HEK293 (cell line): ENCODE results near the gene ZNF326.

Experiments used
- CTCF ChIA-PET: fragments of 350-600 bp; formaldehyde crosslinking; extraction: SDS; loops from one replicate; lab custom pipeline; 2021; ENCODE audit warnings: antibody characterized with exemption; lab: Yijun Ruan, JAX
- POLR2A ChIA-PET: fragments of 300-600 bp; formaldehyde crosslinking; extraction: SDS; loops from one replicate; lab custom pipeline; 2020; ENCODE audit warnings: antibody characterized with exemption, inconsistent platforms; lab: Yijun Ruan, JAX
- H3K27ac ChIP-seq: fragments of 200-500 bp; sonication (Bioruptor generic); 2 replicates; pipeline ENCODE4 v1.5.1; 2014; ENCODE audit warnings: low read depth, low read length, control low read depth, inconsistent platforms; ENCODE audit errors: extremely low read depth
- H3K36me3 ChIP-seq, 2 experiments: fragments of 200-500 bp in 1 of 2; sonication (Bioruptor generic) in 1 of 2; 1 replicate in 1 of 2; 2 replicates in 1 of 2; pipeline ENCODE4 v1.5.1; 2014 to 2017; ENCODE audit warnings: inconsistent platforms in 2 of 2, low read length in 2 of 2; ENCODE audit not compliant: control insufficient read depth in 2 of 2, insufficient read depth in 1 of 2
- H3K4me1 ChIP-seq: fragments of 200-500 bp; sonication (Bioruptor generic); 2 replicates; pipeline ENCODE4 v1.5.1; 2014; ENCODE audit warnings: mild to moderate bottlenecking, low read length, inconsistent platforms; ENCODE audit not compliant: control insufficient read depth, insufficient read depth
- H3K4me3 ChIP-seq: 2 replicates; pipeline ENCODE4 v1.5.1; 2011; ENCODE audit warnings: low read depth, mild to moderate bottlenecking, control low read depth, low read length, moderate library complexity
- H3K9me3 ChIP-seq: fragments of 200-500 bp; sonication (Bioruptor generic); 2 replicates; pipeline ENCODE4 v1.5.1; 2014; ENCODE audit warnings: low read depth, low read length, inconsistent platforms; ENCODE audit not compliant: control insufficient read depth, insufficient read depth
- BCL6B ChIP-seq: fragments of 450-650 bp; formaldehyde crosslinking; IDR thresholded peaks from 2 replicates; pipeline ENCODE4 v1.5.1; 2017; ENCODE audit warnings: missing biosample characterization, missing genetic modification characterization
- HOXA7 ChIP-seq: sonication (generic); formaldehyde crosslinking; IDR thresholded peaks from 2 replicates; pipeline ENCODE4 v1.8.1; 2022; ENCODE audit warnings: missing genetic modification reagents, borderline replicate concordance
- KLF17 ChIP-seq: fragments of 450-650 bp; formaldehyde crosslinking; IDR thresholded peaks from 2 replicates; pipeline ENCODE4 v1.5.1; 2016; ENCODE audit warnings: missing biosample characterization, missing genetic modification characterization
- SCRT1 ChIP-seq: fragments of 450-650 bp; formaldehyde crosslinking; IDR thresholded peaks from 2 replicates; pipeline ENCODE4 v1.5.1; 2016; ENCODE audit warnings: missing biosample characterization, missing genetic modification characterization, borderline replicate concordance
- TCF7L2 ChIP-seq: IDR thresholded peaks from 2 replicates; pipeline ENCODE4 v1.6.1; 2011; ENCODE audit warnings: low read depth, mild to moderate bottlenecking, inconsistent platforms, low read length, moderate library complexity, borderline replicate concordance
- YY2 ChIP-seq: fragments of 450-650 bp; formaldehyde crosslinking; IDR thresholded peaks from 2 replicates; pipeline ENCODE4 v1.5.1; 2016; ENCODE audit warnings: missing biosample characterization, missing genetic modification characterization
- ZBTB44 ChIP-seq: fragments of 450-650 bp; IDR thresholded peaks from 2 replicates; pipeline ENCODE4 v1.5.1; 2018; ENCODE audit warnings: missing biosample characterization, mild to moderate bottlenecking, missing genetic modification characterization
- ZNF157 ChIP-seq: fragments of 450-650 bp; formaldehyde crosslinking; IDR thresholded peaks from 2 replicates; pipeline ENCODE4 v1.5.1; 2016; ENCODE audit warnings: missing biosample characterization, missing genetic modification characterization
- ZNF223 ChIP-seq: fragments of 450-650 bp; formaldehyde crosslinking; IDR thresholded peaks from 2 replicates; pipeline ENCODE4 v1.5.1; 2016; ENCODE audit warnings: missing biosample characterization, missing genetic modification characterization
- ZNF26 ChIP-seq: fragments of 450-650 bp; formaldehyde crosslinking; IDR thresholded peaks from 2 replicates; pipeline ENCODE4 v1.5.1; 2016; ENCODE audit warnings: missing biosample characterization, missing genetic modification characterization
- ZNF280D ChIP-seq: fragments of 450-650 bp; formaldehyde crosslinking; IDR thresholded peaks from 2 replicates; pipeline ENCODE4 v1.5.1; 2016; ENCODE audit warnings: missing biosample characterization, missing genetic modification characterization
- ZNF324 ChIP-seq: fragments of 450-650 bp; formaldehyde crosslinking; IDR thresholded peaks from 2 replicates; pipeline ENCODE4 v1.5.1; 2016; ENCODE audit warnings: missing biosample characterization, missing genetic modification characterization
- ZNF366 ChIP-seq: fragments of 450-650 bp; formaldehyde crosslinking; conservative IDR thresholded peaks from 2 replicates; pipeline ENCODE4 v1.5.1; 2016; ENCODE audit warnings: missing biosample characterization, missing genetic modification characterization
- ZNF596 ChIP-seq: fragments of 450-650 bp; IDR thresholded peaks from 2 replicates; pipeline ENCODE4 v1.5.0; 2018; ENCODE audit warnings: missing biosample characterization, mild to moderate bottlenecking, missing genetic modification characterization, moderate library complexity
- ZNF621 ChIP-seq: fragments of 450-650 bp; formaldehyde crosslinking; IDR thresholded peaks from 2 replicates; pipeline ENCODE4 v1.5.1; 2017; ENCODE audit warnings: missing biosample characterization, missing genetic modification characterization
- ZNF623 ChIP-seq: fragments of 450-650 bp; formaldehyde crosslinking; IDR thresholded peaks from 2 replicates; pipeline ENCODE4 v1.5.1; 2016; ENCODE audit warnings: missing biosample characterization, missing genetic modification characterization
- ZNF747 ChIP-seq: fragments of 450-650 bp; formaldehyde crosslinking; IDR thresholded peaks from 2 replicates; pipeline ENCODE4 v1.5.1; 2016; ENCODE audit warnings: missing biosample characterization, missing genetic modification characterization
- ZNF768 ChIP-seq: fragments of 450-650 bp; formaldehyde crosslinking; IDR thresholded peaks from 2 replicates; pipeline ENCODE4 v1.5.1; 2018; ENCODE audit warnings: missing biosample characterization, mild to moderate bottlenecking, missing genetic modification characterization
- ZNF777 ChIP-seq: fragments of 450-650 bp; formaldehyde crosslinking; IDR thresholded peaks from 2 replicates; pipeline ENCODE4 v1.5.1; 2017; ENCODE audit warnings: missing biosample characterization, missing genetic modification characterization, borderline replicate concordance
- ZNF843 ChIP-seq: fragments of 450-650 bp; formaldehyde crosslinking; IDR thresholded peaks from 2 replicates; pipeline ENCODE4 v1.5.1; 2016; ENCODE audit warnings: missing biosample characterization, missing genetic modification characterization
- ZSCAN18 ChIP-seq: fragments of 450-650 bp; formaldehyde crosslinking; IDR thresholded peaks from 2 replicates; pipeline ENCODE4 v1.5.1; 2016; ENCODE audit warnings: missing biosample characterization, missing genetic modification characterization

The ZNF326 gene

GRCh38 chr1:89998306-89998705 lies 3.4 kb downstream of the ZNF326 start:
- POLR2A ChIA-PET: interaction anchor here (0.5 kb wide), 1 partner anchor 1003 kb away, joined by 3 read pairs; no protein-coding TSS in a partner anchor
- TF ChIP-seq ZNF324 (tag by site-specific recombination): no peak
- TF ChIP-seq ZNF621: no peak
- no peak for TF ChIP-seq ZNF843 (tag by site-specific recombination)
- no peak for TF ChIP-seq ZSCAN18 (tag by site-specific recombination)
- TF ChIP-seq ZNF157: no peak
- TF ChIP-seq SCRT1: no peak
- no peak for TF ChIP-seq ZNF777 (tag by site-specific recombination)
- no peak for TF ChIP-seq ZBTB44 (tag by site-specific recombination)
- no peak for TF ChIP-seq YY2
- TF ChIP-seq ZNF366 (tag by site-specific recombination): no peak
- no peak for TF ChIP-seq ZNF280D
- no peak for TF ChIP-seq ZNF26 (tag by site-specific recombination)
- TF ChIP-seq ZNF768 (tag by site-specific recombination): no peak
- TF ChIP-seq ZNF623 (tag by site-specific recombination): no peak
- TF ChIP-seq KLF17 (tag by site-specific recombination): no peak
- no peak for TF ChIP-seq ZNF223 (tag by site-specific recombination)
- TF ChIP-seq ZNF596 (tag by site-specific recombination): no peak
- CTCF ChIA-PET: interaction anchor here (1.3 kb wide), 1 partner anchor 11 kb away, joined by 4 read pairs; no protein-coding TSS in a partner anchor
- H3K27ac ChIP-seq: no peak overlapping the region
- no peak overlapping the region for H3K4me3 ChIP-seq
- peaks cover 12 to 27% of the 10 kb centered on the region in 2 experiments for H3K36me3 ChIP-seq
- H3K4me1 ChIP-seq: peaks cover 15% of the 10 kb centered on the region
- H3K9me3 ChIP-seq: no peaks in the 10 kb centered on the region

GRCh38 chr1:89999208-89999607 lies 4.3 kb downstream of the ZNF326 start:
- TF ChIP-seq TCF7L2 (no peak), HOXA7 (CRISPR knock-in tag) (no peak), BCL6B (tag by site-specific recombination) (peak; percentile 65; the same call in 1 of the 2 replicates), ZNF747 (tag by site-specific recombination) (no peak), SCRT1 (no peak)
- peaks cover 15% of the 10 kb centered on the region for H3K4me1 ChIP-seq
- CTCF ChIA-PET: no interaction called here
- no peak overlapping the region for H3K27ac ChIP-seq
- H3K4me3 ChIP-seq: no peak overlapping the region
- POLR2A ChIA-PET: no interaction called here
- no peaks in the 10 kb centered on the region for H3K9me3 ChIP-seq
- H3K36me3 ChIP-seq: peaks cover 12 to 27% of the 10 kb centered on the region in 2 experiments
